Measurements from ENCODE around the gene TNS3.

Gene TNS3

DNA sequence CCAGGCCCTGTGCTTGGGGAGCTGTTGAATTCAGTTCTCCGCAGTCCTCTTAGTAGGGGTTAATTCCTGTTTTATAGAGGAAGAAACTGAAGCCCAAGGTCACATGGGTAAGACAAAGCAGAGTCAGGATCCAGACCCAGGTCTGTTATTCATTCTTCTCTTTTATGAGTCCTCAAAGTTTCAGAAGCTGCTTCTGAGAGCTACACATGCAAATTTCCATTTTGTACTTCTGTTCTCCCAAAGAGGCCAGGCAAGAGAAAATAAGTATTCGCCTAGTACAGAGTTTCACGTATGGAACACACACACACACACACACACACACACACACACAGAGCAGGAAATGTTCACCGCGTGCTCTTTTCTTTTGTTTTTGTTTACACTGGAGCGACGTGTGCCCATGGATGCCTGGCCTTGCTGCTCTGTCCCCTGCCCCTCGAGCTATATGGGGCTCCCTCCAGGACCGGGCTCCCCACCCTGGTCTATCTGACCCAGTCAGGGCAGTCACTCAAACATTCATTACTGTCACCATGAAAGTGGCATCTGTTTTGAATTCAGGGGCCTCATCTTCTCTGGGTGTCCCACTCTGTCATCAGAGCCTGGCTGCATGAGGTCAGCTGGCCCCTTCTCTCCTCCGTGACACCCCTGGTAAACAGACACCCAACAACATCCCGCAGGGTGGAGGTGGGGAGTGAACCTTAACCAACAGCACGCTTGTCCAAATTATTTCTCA, 84.4 kb downstream of the TNS3 start:
- no peak overlapping the region for H3K4me3 ChIP-seq (ENCODE audit: low read depth, low read length)

DNA sequence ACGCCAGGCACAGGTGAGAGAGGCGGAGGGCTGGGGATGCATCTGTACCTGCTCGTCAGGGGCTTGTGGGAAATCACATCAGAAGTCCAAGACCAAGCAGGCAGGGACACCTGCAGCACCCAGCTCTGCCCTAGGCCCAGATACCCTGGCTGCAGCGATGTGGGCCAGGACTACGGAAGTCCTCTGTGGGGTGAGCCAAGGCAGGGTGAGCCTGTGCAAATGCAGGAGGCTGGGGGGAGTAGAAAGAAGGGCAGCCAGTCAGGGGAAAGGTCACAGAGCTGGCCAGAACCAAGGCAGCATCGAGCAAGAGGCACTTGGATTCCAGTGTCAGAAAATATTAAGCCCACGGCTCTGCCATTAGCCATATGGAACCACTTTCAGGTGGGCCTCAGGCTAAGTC, 85.2 kb downstream of the TNS3 start:
- no peak overlapping the region for H3K4me3 ChIP-seq (ENCODE audit: low read depth, low read length)
- TF ChIP-seq, protein P1, sequence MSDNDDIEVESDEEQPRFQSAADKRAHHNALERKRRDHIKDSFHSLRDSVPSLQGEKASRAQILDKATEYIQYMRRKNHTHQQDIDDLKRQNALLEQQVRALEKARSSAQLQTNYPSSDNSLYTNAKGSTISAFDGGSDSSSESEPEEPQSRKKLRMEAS (IDR thresholded peaks at IDR 0.05; ENCODE audit: low read depth, low read length), result no peak
- TF ChIP-seq, protein P2, sequence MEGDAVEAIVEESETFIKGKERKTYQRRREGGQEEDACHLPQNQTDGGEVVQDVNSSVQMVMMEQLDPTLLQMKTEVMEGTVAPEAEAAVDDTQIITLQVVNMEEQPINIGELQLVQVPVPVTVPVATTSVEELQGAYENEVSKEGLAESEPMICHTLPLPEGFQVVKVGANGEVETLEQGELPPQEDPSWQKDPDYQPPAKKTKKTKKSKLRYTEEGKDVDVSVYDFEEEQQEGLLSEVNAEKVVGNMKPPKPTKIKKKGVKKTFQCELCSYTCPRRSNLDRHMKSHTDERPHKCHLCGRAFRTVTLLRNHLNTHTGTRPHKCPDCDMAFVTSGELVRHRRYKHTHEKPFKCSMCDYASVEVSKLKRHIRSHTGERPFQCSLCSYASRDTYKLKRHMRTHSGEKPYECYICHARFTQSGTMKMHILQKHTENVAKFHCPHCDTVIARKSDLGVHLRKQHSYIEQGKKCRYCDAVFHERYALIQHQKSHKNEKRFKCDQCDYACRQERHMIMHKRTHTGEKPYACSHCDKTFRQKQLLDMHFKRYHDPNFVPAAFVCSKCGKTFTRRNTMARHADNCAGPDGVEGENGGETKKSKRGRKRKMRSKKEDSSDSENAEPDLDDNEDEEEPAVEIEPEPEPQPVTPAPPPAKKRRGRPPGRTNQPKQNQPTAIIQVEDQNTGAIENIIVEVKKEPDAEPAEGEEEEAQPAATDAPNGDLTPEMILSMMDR (IDR thresholded peaks at IDR 0.05; ENCODE audit: low read depth, low read length), result no peak
- no peak for DNase-seq (ENCODE audit: low read depth)

More for the DNA sequence above, 84.4 kb downstream of the TNS3 start:
- TF ChIP-seq, protein P2 (IDR thresholded peaks at IDR 0.05; ENCODE audit: low read depth, low read length), result no peak
- TF ChIP-seq MYC (IDR thresholded peaks at IDR 0.05; ENCODE audit: low read depth, low read length) (no peak), POLR2A (IDR thresholded peaks at IDR 0.05; ENCODE audit: extremely low read depth, insufficient read length) (no peak)
- TF ChIP-seq, protein P1 (IDR thresholded peaks at IDR 0.05; ENCODE audit: low read depth, low read length), result no peak
- no peak for DNase-seq (ENCODE audit: low read depth)

DNA sequence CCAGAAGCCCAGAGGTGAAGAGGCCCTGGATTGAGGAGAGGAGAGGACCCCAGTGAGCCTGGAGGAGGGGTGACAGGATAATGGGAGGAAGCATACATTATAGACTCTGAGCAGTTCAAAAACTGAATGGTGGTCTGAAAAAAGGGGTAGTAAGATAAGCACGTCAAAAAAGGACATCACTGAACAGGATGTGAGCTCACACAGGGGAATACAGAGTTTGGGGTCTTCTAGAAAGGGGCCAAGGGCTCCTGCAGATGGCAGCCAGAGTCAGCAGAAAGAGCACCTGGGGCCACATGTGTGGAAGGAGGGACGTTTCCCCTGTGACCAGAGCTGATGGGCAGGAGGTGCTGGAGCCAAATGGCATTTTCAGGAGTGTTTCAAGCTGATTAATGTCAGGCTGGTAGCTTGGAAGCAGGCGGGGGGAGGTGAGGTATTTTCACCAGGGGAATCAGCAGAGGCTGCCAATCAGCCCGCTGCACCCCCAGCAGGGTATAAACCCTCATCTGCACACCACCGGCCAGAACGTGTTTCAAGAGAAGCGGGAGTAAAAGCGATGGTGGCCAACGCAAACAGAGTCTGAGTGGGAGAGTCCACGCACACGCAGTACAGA, 85.8 kb downstream of the TNS3 start:
- DNase-seq (ENCODE audit: low read depth), result no peak
- TF ChIP-seq, protein P2 (IDR thresholded peaks at IDR 0.05; ENCODE audit: low read depth, low read length), result no peak
- TF ChIP-seq, protein P1 (IDR thresholded peaks at IDR 0.05; ENCODE audit: low read depth, low read length), result no peak
- TF ChIP-seq MYC (IDR thresholded peaks at IDR 0.05; ENCODE audit: low read depth, low read length) (no peak), POLR2A (IDR thresholded peaks at IDR 0.05; ENCODE audit: extremely low read depth, insufficient read length) (no peak)
- H3K4me3 ChIP-seq (ENCODE audit: low read depth, low read length), result no peak overlapping the region

DNA sequence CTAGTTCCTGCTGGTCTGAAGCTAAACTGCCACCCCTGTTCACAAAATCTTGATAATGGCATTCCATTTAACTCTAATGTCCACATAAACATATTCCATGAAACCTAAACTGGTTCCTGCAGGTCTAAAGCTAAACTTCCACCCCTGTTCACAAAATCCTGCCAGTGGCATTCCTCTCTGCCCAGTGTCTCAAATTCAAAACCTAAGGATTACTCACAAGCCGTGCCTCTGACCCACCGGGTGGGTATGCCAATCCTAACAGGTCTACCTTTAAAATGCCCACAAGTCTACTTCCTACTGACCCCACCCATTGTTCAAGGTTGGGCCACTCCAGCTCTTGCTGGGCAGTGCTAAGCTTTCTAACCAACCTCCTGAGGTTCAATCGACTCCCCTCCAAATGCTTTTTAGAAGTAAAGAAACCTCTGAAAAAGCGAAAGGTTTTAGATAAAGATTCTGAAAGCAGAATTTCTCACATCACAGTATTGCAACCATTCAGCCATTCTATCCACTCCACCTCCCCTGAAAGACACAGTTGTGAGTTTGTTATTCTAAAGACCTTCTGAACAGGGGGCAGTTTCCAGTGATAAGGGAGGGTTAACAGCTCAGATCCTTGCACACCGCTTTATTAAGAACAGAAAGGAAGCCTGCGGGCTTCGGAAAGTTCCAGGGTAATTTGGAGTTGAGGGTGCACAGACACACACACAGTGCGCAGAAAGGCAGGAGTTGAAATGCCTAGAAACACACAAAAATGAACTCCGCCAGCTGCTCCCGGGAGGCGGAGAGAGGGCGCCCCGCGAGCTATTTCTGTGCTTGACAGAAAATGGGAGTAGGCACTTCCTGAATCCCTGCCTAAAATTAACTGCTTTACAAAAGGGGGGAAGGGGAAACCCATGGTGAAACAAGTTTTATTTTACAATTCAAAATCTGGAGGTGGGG, 87.7 kb downstream of the TNS3 start:
- TF ChIP-seq POLR2A (IDR thresholded peaks at IDR 0.05; ENCODE audit: extremely low read depth, insufficient read length) (no peak), MYC (IDR thresholded peaks at IDR 0.05; ENCODE audit: low read depth, low read length) (no peak)
- TF ChIP-seq, protein P1 (IDR thresholded peaks at IDR 0.05; ENCODE audit: low read depth, low read length), result no peak
- peak; percentile 44 for DNase-seq (ENCODE audit: low read depth)
- peak overlapping the region; percentile 9 for H3K4me3 ChIP-seq (ENCODE audit: low read depth, low read length)

DNA sequence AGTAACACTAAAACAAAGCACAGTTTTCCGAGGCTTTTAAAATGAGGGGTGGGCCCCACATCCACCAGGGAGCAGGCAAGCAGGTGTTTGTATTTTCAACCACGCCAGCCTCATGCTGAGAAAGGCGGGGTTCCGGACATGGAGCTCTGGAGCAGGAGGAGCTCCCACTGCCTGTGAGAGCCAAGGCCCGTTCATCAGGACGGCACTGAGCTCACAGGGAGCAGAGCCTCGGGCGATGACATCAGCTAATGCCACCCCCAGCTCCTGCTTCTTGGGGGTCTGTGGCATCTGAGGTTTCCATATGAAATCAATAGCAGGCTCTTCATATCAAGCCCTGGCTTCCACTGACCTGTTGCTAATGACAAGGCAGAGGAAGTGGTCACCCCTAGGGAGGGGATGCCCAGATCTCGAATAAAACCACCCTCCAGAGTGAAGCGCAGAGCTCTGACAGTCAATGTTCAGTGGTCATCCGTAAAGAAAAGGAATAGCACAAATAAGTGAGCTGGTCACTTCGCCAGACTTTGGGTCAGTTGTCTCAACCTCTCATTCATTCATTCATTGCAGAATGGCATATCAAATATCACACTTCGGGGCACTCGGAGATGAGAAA, 89.1 kb downstream of the TNS3 start:
- no peak for DNase-seq (ENCODE audit: low read depth)
- TF ChIP-seq MYC (IDR thresholded peaks at IDR 0.05; ENCODE audit: low read depth, low read length) (no peak), POLR2A (IDR thresholded peaks at IDR 0.05; ENCODE audit: extremely low read depth, insufficient read length) (no peak)
- TF ChIP-seq, protein P2 (IDR thresholded peaks at IDR 0.05; ENCODE audit: low read depth, low read length), result no peak
- TF ChIP-seq, protein P1 (IDR thresholded peaks at IDR 0.05; ENCODE audit: low read depth, low read length), result no peak
- no peak overlapping the region for H3K4me3 ChIP-seq (ENCODE audit: low read depth, low read length)
